Motor neuron (in vitro differentiated cells): ENCODE data around the gene SYTL1. TPM values are rescaled to one million over a fixed set of nuclear protein-coding genes. Genes with fewer than 3 reads are reported as not detected.

ENCODE experiments used
- ATAC-seq, 8 experiments: fragments of 200-7000 bp; cut with Tn5 transposase; replicated peaks in 6 of 8; 2 replicates each; pipeline ENCODE4 v1.8.0; 2021; ENCODE audit warnings: mild to moderate bottlenecking in 8 of 8, moderate library complexity in 8 of 8
- H3K27ac ChIP-seq, 2 donors: fragments of 250-450 bp; sonication (Bioruptor Pico); 2 replicates each; pipeline ENCODE4 v1.9.0; 2021; ENCODE audit warnings: antibody characterized with exemption in 2 of 2, mild to moderate bottlenecking in 2 of 2, moderate library complexity in 1 of 2
- H3K4me1 ChIP-seq, 2 donors: fragments of 250-450 bp; sonication (Bioruptor Pico); replicated peaks in 1 of 2; 2 replicates each; pipeline ENCODE4 v1.6.1; 2021; ENCODE audit warnings: antibody characterized with exemption in 2 of 2, mild to moderate bottlenecking in 2 of 2, moderate library complexity in 1 of 2
- H3K4me3 ChIP-seq, 5 donors: fragments of 250-450 bp; sonication (Bioruptor Pico); 2 replicates each; pipeline ENCODE4 v1.9.0; 2021; ENCODE audit warnings: antibody characterized with exemption in 5 of 5, mild to moderate bottlenecking in 5 of 5, moderate library complexity in 4 of 5
- WGBS, 10 experiments: fragments of 450-650 bp; shearing (Covaris generic); methylation state at CpG; one replicate each; pipeline ENCODE4 v1.0.0; 2022; 5-methylcytosine and 5-hydroxymethylcytosine counted together
- in situ Hi-C, 9 experiments: fragments of 400-800 bp; cut with MboI; loops; one replicate each; pipeline ENCODE4 v1.15.0; 2021; ENCODE audit warnings: low sequenced_read_pairs in 9 of 9, low pct_unique_long_range_greater_than_20kb in 2 of 9; ENCODE audit not compliant: unreplicated experiment in 9 of 9
- total RNA-seq, 8 experiments: library from RNA; unstranded; fragments of 300-600 nt; gene quantifications; 2 replicates each; pipeline versions ENCODE4 v1.2.3 to v1.2.4, GENCODE V29; 2022

SYTL1 gene
- total RNA-seq, 8 experiments from 2014 or later: 1.2 to 21.5 (median 3.2) TPM

- in situ Hi-C loops: no loop called here
- WGBS, 10 experiments: 80 to 91% methylated on average over 6 of the region's 8 CpGs; no CpG with 5 or more reads in 8 of the 10 experiments
- Histone ChIP-seq H3K4me1 (peaks cover 5 to 28% of the 10 kb centered on the region in 2 donors), H3K27ac (no peak overlapping the region), H3K4me3 (no peak overlapping the region)
- ATAC-seq: peak in 7 of 8 experiments; percentile 4 to 22 (median 10)
These were observed 562 bp downstream of the SYTL1 start for GRCh38 chr1:27342391-27342777.

DNA sequence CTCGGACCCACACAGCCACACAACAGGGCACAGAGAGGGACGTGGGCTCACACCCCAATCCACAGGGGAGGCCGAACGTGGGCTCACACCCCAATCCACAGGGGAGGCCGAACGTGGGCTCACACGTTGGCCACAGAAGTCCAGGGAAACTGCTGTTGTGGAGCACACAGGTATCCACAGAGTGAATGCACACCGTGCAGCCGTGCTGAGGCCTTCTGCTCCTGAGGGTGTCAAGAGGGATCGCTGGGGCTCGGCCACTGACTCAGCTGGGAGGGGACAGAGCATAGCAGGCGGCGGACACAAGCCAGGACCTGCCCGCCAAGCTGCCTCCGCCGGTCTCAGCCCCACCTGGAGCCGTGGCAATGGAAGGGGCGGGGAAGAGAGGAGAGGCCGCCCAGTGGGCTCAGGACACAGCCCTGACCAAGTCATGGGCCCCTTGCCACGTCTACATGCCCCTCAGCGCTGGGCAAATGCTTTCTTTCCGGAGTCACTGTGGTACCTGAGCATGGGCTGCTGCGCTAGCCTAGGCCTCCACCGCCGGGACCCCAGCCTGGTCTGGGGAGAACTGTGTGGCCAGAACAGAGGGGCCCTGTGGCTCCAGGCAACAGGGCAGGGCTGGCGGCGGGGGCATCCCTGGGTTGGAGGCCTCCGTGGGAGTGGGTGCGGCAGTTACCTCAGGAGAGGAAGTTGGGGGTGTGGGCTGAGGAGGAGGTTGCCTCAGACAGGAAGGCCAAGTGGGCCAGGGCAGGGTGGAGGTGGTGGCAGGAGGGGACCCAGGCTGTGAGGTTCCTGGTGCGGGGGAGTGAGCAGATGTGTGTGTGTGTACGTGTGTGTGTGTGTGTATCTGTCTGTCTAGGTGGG, 1.2 kb downstream of the SYTL1 start:
- 40 to 66% (median 56%) methylated on average over 2 to 14 of the region's 31 CpGs; no CpG with 5 or more reads in 5 of the 10 experiments for WGBS, 10 experiments
- H3K27ac ChIP-seq: no peak overlapping the region
- peaks cover 5 to 28% of the 10 kb centered on the region in 2 donors for H3K4me1 ChIP-seq
- no peak overlapping the region for H3K4me3 ChIP-seq
- peak; percentile 24 to 71 (median 56) for ATAC-seq
- in situ Hi-C loops: no loop called here

GRCh38 chr1:27343639-27344025, 1.8 kb downstream of the SYTL1 start:
- Histone ChIP-seq H3K27ac (no peak overlapping the region), H3K4me1 (peaks cover 4 to 26% of the 10 kb centered on the region in 2 donors), H3K4me3 (no peak overlapping the region)
- WGBS, 10 experiments: 45 to 100% (median 87%) methylated on average over 1 to 5 of the region's 5 CpGs; no CpG with 5 or more reads in 4 of the 10 experiments
- ATAC-seq: peak in 3 of 8 experiments; percentile 32 to 46 (median 42)
- in situ Hi-C loops: no loop called here

DNA sequence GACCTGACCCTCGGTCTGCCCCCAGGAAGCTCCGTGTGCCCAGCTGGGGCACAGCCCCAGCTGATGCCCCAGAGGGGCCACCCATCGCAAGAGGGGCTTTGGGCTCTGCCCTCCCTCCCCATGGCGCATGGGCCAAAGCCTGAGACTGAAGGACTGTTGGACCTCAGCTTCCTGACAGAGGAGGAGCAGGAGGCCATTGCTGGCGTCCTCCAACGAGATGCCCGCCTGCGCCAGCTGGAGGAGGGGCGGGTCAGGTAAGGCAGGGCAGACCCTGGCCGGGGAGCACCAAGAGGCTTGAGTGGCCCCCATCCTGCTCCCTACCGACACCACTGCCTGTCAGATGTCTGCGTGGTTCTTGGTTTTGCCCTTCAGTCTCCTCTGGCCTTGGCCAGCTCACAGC, 3.5 kb downstream of the SYTL1 start:
- no peak for ATAC-seq
- H3K4me1 ChIP-seq: peaks cover 0 to 27% of the 10 kb centered on the region in 2 donors
- 71 to 100% (median 84%) methylated on average over 1 to 6 of the region's 12 CpGs; no CpG with 5 or more reads in 6 of the 10 experiments for WGBS, 10 experiments
- no peak overlapping the region for H3K27ac ChIP-seq
- H3K4me3 ChIP-seq: no peak overlapping the region
- in situ Hi-C loops: no loop called here

DNA sequence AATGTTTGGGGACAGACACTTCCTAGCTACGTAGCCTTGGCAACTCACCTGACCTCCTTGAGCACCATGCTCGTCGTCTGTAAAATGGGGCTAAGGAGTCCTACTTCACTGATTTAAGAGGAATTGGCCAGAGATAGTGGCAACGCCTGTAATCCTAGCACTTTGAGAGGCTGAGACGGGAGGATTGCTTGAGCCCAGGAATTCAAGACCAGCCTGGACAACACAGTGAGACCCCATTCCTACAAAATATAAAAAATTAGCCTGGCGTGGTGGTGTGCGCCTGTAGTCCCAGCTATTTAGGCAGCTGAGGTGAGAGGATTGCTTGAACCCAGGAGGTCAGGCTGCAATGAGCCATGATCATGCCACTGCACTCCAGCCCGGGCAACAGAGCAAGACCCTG, 4.5 kb downstream of the SYTL1 start:
- 93 to 100% (median 100%) methylated on average over 1 to 8 of the region's 8 CpGs; no CpG with 5 or more reads in 3 of the 10 experiments for WGBS, 10 experiments

GRCh38 chr1:27346991-27347624, 5.3 kb downstream of the SYTL1 start:
- WGBS, 10 experiments: 58 to 94% (median 83%) methylated on average over 2 to 12 of the region's 14 CpGs; no CpG with 5 or more reads in 3 of the 10 experiments
- H3K4me1 ChIP-seq: peaks cover 5 to 31% of the 10 kb centered on the region in 2 donors
- no peak overlapping the region for H3K4me3 ChIP-seq
- no peak for ATAC-seq
- no peak overlapping the region for H3K27ac ChIP-seq
- in situ Hi-C loops: no loop called here

More for the DNA sequence above, 4.5 kb downstream of the SYTL1 start:
- Histone ChIP-seq H3K4me3 (no peak overlapping the region), H3K4me1 (peaks cover 4 to 36% of the 10 kb centered on the region in 2 donors), H3K27ac (no peak overlapping the region)
- ATAC-seq: no peak
- in situ Hi-C loops: no loop called here

GRCh38 chr1:27348861-27349783, 7.3 kb downstream of the SYTL1 start:
- in situ Hi-C loops: no loop called here
- peaks cover 5 to 22% of the 10 kb centered on the region in 2 donors for H3K4me1 ChIP-seq
- peak overlapping the region; percentile 19 to 32 (median 27) for H3K4me3 ChIP-seq
- ATAC-seq: peak; percentile 34 to 81 (median 53)
- WGBS, 10 experiments: 28 to 100% (median 52%) methylated on average over 2 to 16 of the region's 51 CpGs; no CpG with 5 or more reads in 1 of the 10 experiments
- no peak overlapping the region for H3K27ac ChIP-seq

GRCh38 chr1:27349784-27350662, 8.2 kb downstream of the SYTL1 start:
- ATAC-seq: peak; percentile 40 to 93 (median 76)
- WGBS, 10 experiments: 15 to 68% (median 53%) methylated on average over 3 to 15 of the region's 84 CpGs; no CpG with 5 or more reads in 3 of the 10 experiments
- Histone ChIP-seq H3K4me3 (peak overlapping the region; percentile 19 to 32 (median 27)), H3K27ac (no peak overlapping the region), H3K4me1 (peaks cover 5 to 22% of the 10 kb centered on the region in 2 donors)
- in situ Hi-C loops: no loop called here

GRCh38 chr1:27350663-27351540, 9.1 kb downstream of the SYTL1 start:
- peak overlapping the region in 1 of 2 donors; percentile 37 for H3K27ac ChIP-seq
- in situ Hi-C loops: no loop called here
- peak in 7 of 8 experiments; percentile 4 to 79 (median 66) for ATAC-seq
- peaks cover 5 to 22% of the 10 kb centered on the region in 2 donors for H3K4me1 ChIP-seq
- 6 to 40% (median 17%) methylated on average over 2 to 28 of the region's 62 CpGs; no CpG with 5 or more reads in 6 of the 10 experiments for WGBS, 10 experiments
- peak overlapping the region in 2 of 5 donors; percentile 25 to 32 for H3K4me3 ChIP-seq

- Histone ChIP-seq H3K4me3 (peak overlapping the region in 2 of 5 donors; percentile 25 to 32), H3K27ac (no peak overlapping the region), H3K4me1 (peaks cover 5 to 22% of the 10 kb centered on the region in 2 donors)
- ATAC-seq: no peak
- WGBS, 10 experiments: 20 to 85% (median 44%) methylated on average over 1 to 6 of the region's 8 CpGs; no CpG with 5 or more reads in 5 of the 10 experiments
- in situ Hi-C loops: no loop called here
These were observed 9.8 kb downstream of the SYTL1 start for GRCh38 chr1:27351541-27352107.

- no peak for ATAC-seq
- WGBS, 10 experiments: 80 to 97% (median 95%) methylated on average over 3 to 11 of the region's 13 CpGs; no CpG with 5 or more reads in 7 of the 10 experiments
- in situ Hi-C loops: no loop called here
- no peak overlapping the region for H3K4me3 ChIP-seq
- H3K27ac ChIP-seq: no peak overlapping the region
- H3K4me1 ChIP-seq: peaks cover 5 to 25% of the 10 kb centered on the region in 2 donors
These were observed 11.3 kb downstream of the SYTL1 start for GRCh38 chr1:27353166-27353565.
